ENCODE measurements around the gene MAP3K3. TPM values are rescaled to one million over a fixed set of nuclear protein-coding genes. Genes with fewer than 3 reads are reported as not detected.

MAP3K3 gene
- total RNA-seq, 1 experiment from 2014 or later: 18.1 TPM

- peak; percentile 51 for DNase-seq (ENCODE audit: low read depth)
Measured at GRCh38 chr17:63622574-63623390, 565 bp downstream of the MAP3K3 start.

- DNase-seq (ENCODE audit: low read depth): no peak
Measured at GRCh38 chr17:63623786-63624530, 1.7 kb downstream of the MAP3K3 start.

GRCh38 chr17:63624531-63624880, 2.3 kb downstream of the MAP3K3 start:
- no peak for DNase-seq (ENCODE audit: low read depth)

- no peak for DNase-seq (ENCODE audit: low read depth)
Measured at GRCh38 chr17:63626551-63627180, 4.4 kb downstream of the MAP3K3 start.

- no peak for DNase-seq (ENCODE audit: low read depth)
Measured at GRCh38 chr17:63629627-63630026, 7.4 kb downstream of the MAP3K3 start.

- DNase-seq (ENCODE audit: low read depth): no peak
Measured at GRCh38 chr17:63631062-63631461, 8.8 kb downstream of the MAP3K3 start.

GRCh38 chr17:63631626-63632025, 9.4 kb downstream of the MAP3K3 start:
- DNase-seq (ENCODE audit: low read depth): no peak

- no peak for DNase-seq (ENCODE audit: low read depth)
Measured at GRCh38 chr17:63633742-63634141, 11.5 kb downstream of the MAP3K3 start.

- no peak for DNase-seq (ENCODE audit: low read depth)
Measured at GRCh38 chr17:63634163-63634562, 11.9 kb downstream of the MAP3K3 start.

GRCh38 chr17:63634816-63635215, 12.6 kb downstream of the MAP3K3 start:
- no peak for DNase-seq (ENCODE audit: low read depth)

GRCh38 chr17:63635290-63635689, 13.1 kb downstream of the MAP3K3 start:
- no peak for DNase-seq (ENCODE audit: low read depth)

- DNase-seq (ENCODE audit: low read depth): no peak
Measured at GRCh38 chr17:63635787-63636186, 13.6 kb downstream of the MAP3K3 start.

GRCh38 chr17:63639125-63639524, 16.9 kb downstream of the MAP3K3 start:
- DNase-seq (ENCODE audit: low read depth): no peak

- DNase-seq (ENCODE audit: low read depth): no peak
Measured at GRCh38 chr17:63640038-63640437, 17.8 kb downstream of the MAP3K3 start.

- DNase-seq (ENCODE audit: low read depth): no peak
Measured at GRCh38 chr17:63641692-63642448, 19.7 kb downstream of the MAP3K3 start.

GRCh38 chr17:63644846-63645245, 22.6 kb downstream of the MAP3K3 start:
- DNase-seq (ENCODE audit: low read depth): no peak

- peak; percentile 11 for DNase-seq (ENCODE audit: low read depth)
Measured at GRCh38 chr17:63645775-63646487, 23.7 kb downstream of the MAP3K3 start.

GRCh38 chr17:63646488-63646806, 24.2 kb downstream of the MAP3K3 start:
- DNase-seq (ENCODE audit: low read depth): no peak

GRCh38 chr17:63647065-63647725, 25.0 kb downstream of the MAP3K3 start:
- peak; percentile 58 for DNase-seq (ENCODE audit: low read depth)

GRCh38 chr17:63647936-63648335, 25.7 kb downstream of the MAP3K3 start:
- peak; percentile 2 for DNase-seq (ENCODE audit: low read depth)

- no peak for DNase-seq (ENCODE audit: low read depth)
Measured at GRCh38 chr17:63649813-63650212, 27.6 kb downstream of the MAP3K3 start.

All from RPMI7951 (cell line).